ENCODE results near the gene KCND3. TPM values are rescaled to one million over a fixed set of nuclear protein-coding genes. Genes with fewer than 3 reads are reported as not detected.
"Not testable (repeated sequence)": the region's sequence is repeated elsewhere in the genome, so short reads cannot be mapped to it uniquely, and the experiment has no call there.

The KCND3 gene
- total RNA-seq, 2 experiments from 2014 or later = not detected

GRCh38 chr1:111801071-111801850 is 188.2 kb downstream of the KCND3 start:
- Mint-ChIP-seq H3K4me1 (no peaks in the 10 kb centered on the region), H3K36me3 (no peaks in the 10 kb centered on the region), H3K9me3 (peaks cover 3% of the 10 kb centered on the region), H3K4me3 (no peak overlapping the region), H3K27me3 (no peaks in the 10 kb centered on the region), H3K27ac (no peak overlapping the region)
- DNase-seq = no peak

GRCh38 chr1:111799722-111800121 is 189.7 kb downstream of the KCND3 start:
- not testable (repeated sequence) for H3K9me3 Mint-ChIP-seq, DNase-seq, H3K27me3 Mint-ChIP-seq, H3K4me3 Mint-ChIP-seq, H3K36me3 Mint-ChIP-seq, H3K27ac Mint-ChIP-seq, H3K4me1 Mint-ChIP-seq

- H3K36me3 Mint-ChIP-seq = no peaks in the 10 kb centered on the region
- no peak for DNase-seq
- peaks cover 3% of the 10 kb centered on the region for H3K9me3 Mint-ChIP-seq
- H3K27me3 Mint-ChIP-seq = no peaks in the 10 kb centered on the region
- H3K4me3 Mint-ChIP-seq = no peak overlapping the region
- no peaks in the 10 kb centered on the region for H3K4me1 Mint-ChIP-seq
- H3K27ac Mint-ChIP-seq = no peak overlapping the region
Observed at GRCh38 chr1:111798580-111798979, 190.9 kb downstream of the KCND3 start.

DNA sequence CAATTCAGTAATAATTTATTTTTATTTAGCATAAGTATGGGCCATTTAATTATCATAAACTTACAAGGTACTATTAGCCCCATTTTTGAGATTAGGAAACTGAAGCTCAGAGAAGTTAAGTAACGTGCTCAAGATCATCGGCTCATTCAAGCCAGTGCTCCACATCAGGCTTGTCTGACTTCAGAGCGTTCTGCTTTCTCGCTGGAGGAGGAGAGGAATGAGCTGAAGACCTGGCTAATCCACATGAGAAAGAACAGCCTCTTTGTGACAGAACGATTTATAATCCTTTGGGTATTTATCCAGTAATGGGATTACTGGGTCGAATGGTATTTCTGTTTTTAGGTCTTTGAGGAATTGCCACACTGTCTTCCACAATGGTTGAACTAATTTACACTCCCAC is 194.1 kb downstream of the KCND3 start:
- peaks cover 3% of the 10 kb centered on the region for H3K9me3 Mint-ChIP-seq
- H3K27ac Mint-ChIP-seq = no peak overlapping the region
- no peak for DNase-seq
- no peaks in the 10 kb centered on the region for H3K36me3 Mint-ChIP-seq
- H3K4me3 Mint-ChIP-seq = no peak overlapping the region
- peaks cover 4% of the 10 kb centered on the region for H3K27me3 Mint-ChIP-seq
- H3K4me1 Mint-ChIP-seq = no peaks in the 10 kb centered on the region

GRCh38 chr1:111793923-111794322 is 195.5 kb downstream of the KCND3 start:
- Mint-ChIP-seq H3K4me3 (no peak overlapping the region), H3K9me3 (no peaks in the 10 kb centered on the region), H3K36me3 (no peaks in the 10 kb centered on the region), H3K27ac (no peak overlapping the region), H3K27me3 (peaks cover 7% of the 10 kb centered on the region), H3K4me1 (no peaks in the 10 kb centered on the region)
- no peak for DNase-seq

GRCh38 chr1:111792249-111792648 is 197.2 kb downstream of the KCND3 start:
- H3K27me3 Mint-ChIP-seq = peaks cover 7% of the 10 kb centered on the region
- no peak for DNase-seq
- H3K4me3 Mint-ChIP-seq = no peak overlapping the region
- H3K27ac Mint-ChIP-seq = no peak overlapping the region
- no peaks in the 10 kb centered on the region for H3K36me3 Mint-ChIP-seq
- no peaks in the 10 kb centered on the region for H3K4me1 Mint-ChIP-seq
- no peaks in the 10 kb centered on the region for H3K9me3 Mint-ChIP-seq

- DNase-seq = no peak
- Mint-ChIP-seq H3K36me3 (no peaks in the 10 kb centered on the region), H3K27ac (no peak overlapping the region), H3K4me1 (no peaks in the 10 kb centered on the region), H3K27me3 (peaks cover 7% of the 10 kb centered on the region), H3K9me3 (no peaks in the 10 kb centered on the region), H3K4me3 (no peak overlapping the region)
Observed at GRCh38 chr1:111791776-111792175, 197.7 kb downstream of the KCND3 start.

DNA sequence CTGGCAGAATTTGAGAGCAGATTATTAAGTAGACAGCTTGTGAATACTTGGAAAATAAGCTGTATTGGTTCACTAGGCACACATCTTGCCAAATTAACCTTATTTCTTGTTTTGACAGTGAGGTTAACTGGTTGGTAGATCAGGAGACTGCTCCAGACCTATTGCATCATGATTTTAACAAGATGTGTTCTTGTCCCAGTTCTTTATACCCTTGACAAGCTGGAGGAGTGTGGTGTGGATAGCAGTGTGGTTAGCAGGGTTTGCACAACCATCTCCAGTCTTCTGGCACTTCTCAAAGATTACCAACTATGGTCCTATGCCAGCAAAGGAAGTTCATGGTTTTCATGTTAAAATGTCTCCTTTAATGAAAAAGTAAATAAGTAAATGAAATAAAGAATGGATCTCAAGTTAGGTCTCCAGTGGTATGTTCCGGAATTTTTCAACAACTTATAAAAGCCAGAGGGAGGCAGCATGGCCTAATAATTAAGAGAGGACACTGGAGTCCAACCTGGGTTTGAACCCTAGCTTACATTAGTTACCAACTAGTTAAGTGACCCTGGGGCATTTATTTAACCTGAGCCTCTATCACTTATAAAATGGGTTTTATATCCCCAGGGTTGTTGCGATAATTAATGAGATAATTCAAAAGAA is 199.7 kb downstream of the KCND3 start:
- no peaks in the 10 kb centered on the region for H3K36me3 Mint-ChIP-seq
- no peaks in the 10 kb centered on the region for H3K9me3 Mint-ChIP-seq
- DNase-seq = no peak
- peaks cover 7% of the 10 kb centered on the region for H3K27me3 Mint-ChIP-seq
- no peaks in the 10 kb centered on the region for H3K4me1 Mint-ChIP-seq
- H3K27ac Mint-ChIP-seq = no peak overlapping the region
- H3K4me3 Mint-ChIP-seq = no peak overlapping the region

DNA sequence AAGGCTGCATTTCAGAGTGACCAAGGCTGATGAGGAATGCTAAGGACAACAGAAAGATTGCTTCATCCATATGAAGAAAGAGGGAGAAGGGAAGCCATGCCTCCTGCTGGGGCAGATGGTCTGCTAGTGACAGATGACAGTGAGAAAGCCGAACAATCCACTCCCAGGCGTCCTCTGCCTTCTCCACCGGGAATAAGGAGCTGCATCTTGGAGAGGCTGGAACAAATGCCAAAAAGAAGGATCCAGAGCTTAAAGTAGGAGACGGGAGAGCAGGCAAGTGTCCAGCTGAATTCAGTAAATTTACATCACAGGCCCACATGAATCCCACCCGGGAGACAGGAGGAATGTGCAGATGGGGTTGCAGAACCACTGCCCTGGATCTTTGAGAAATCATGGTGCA is 200.3 kb downstream of the KCND3 start:
- DNase-seq = no peak
- Mint-ChIP-seq H3K27ac (no peak overlapping the region), H3K27me3 (peaks cover 7% of the 10 kb centered on the region), H3K9me3 (no peaks in the 10 kb centered on the region), H3K4me3 (no peak overlapping the region), H3K36me3 (no peaks in the 10 kb centered on the region), H3K4me1 (no peaks in the 10 kb centered on the region)

DNA sequence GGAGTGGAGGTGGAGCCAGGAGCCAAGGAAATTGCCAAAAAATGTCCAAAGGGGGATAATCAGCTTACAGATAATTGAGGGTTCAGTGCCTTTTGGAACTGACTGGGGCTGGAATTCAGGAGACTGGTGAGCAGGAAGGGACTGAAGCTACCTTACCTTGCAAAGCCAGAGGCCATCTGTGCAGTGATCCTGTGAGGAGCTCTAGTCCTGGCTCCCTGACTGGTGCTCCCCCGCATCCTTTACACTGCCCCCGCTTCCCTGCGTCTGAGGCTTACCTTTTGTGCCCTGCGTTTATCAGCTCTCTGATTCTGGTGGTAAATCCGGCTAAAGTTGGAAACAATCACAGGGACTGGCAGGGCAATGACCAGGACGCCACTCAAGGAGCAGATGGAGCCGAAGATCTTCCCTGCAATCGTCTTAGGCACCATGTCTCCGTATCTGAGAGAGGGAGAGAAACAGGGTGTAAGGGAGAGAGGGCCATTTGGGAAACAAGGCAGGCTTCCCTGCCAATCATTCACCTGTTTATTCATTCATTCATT is 202.7 kb downstream of the KCND3 start:
- H3K27ac Mint-ChIP-seq = no peak overlapping the region
- no peaks in the 10 kb centered on the region for H3K36me3 Mint-ChIP-seq
- H3K9me3 Mint-ChIP-seq = no peaks in the 10 kb centered on the region
- no peaks in the 10 kb centered on the region for H3K4me1 Mint-ChIP-seq
- H3K4me3 Mint-ChIP-seq = no peak overlapping the region
- peaks cover 3% of the 10 kb centered on the region for H3K27me3 Mint-ChIP-seq
- no peak for DNase-seq

- Mint-ChIP-seq H3K9me3 (no peaks in the 10 kb centered on the region), H3K4me3 (no peak overlapping the region), H3K4me1 (no peaks in the 10 kb centered on the region), H3K27ac (no peak overlapping the region), H3K27me3 (peaks cover 3% of the 10 kb centered on the region), H3K36me3 (no peaks in the 10 kb centered on the region)
- DNase-seq = no peak
Observed at GRCh38 chr1:111784273-111784901, 205.1 kb downstream of the KCND3 start.

DNA sequence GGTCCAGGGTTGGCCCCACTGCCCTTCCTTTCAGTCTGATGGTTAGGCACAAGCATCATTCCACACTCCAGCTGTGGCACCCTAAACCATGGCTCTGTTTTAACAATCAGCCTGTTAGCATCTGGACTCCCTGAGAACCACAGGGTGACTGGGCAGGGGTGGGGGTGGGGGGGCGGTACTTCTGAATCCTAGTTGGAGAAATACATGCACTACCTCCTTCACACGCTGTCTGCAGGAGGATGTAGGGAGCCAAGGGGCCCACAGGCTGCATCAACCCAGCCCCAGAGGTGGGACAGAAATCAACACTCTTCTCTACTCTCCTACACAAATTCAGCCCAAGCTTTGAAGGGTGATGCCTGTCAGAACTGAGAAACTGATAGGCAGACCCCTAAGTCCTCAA is 209.9 kb downstream of the KCND3 start:
- no peaks in the 10 kb centered on the region for H3K27me3 Mint-ChIP-seq
- H3K4me1 Mint-ChIP-seq = no peaks in the 10 kb centered on the region
- H3K36me3 Mint-ChIP-seq = no peaks in the 10 kb centered on the region

DNA sequence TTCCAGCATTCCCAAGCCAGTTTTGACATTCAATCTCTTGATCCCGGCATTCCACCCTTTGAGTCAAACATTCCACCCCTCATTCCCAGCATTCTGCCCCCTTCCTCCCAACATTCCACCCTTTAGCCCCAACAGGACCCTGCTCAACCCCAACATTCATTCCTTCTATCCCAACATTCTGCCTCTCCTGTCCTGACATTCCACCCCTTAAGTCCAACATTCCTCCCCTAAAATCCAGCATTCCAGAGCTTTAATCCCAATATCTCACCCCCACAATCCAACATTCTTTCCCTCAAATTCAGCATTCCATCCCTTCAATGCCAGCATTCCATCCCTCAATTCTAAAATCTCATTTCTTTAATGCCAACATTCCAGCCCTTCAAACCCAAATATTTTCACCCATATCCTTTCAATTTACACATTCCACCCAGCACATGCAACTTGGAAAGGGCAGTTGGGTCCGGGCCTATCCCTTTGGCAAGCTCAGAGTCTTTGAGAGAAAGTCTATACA is 210.9 kb downstream of the KCND3 start:
- no peaks in the 10 kb centered on the region for H3K27me3 Mint-ChIP-seq
- no peak overlapping the region for H3K4me3 Mint-ChIP-seq
- H3K27ac Mint-ChIP-seq = no peak overlapping the region
- no peaks in the 10 kb centered on the region for H3K36me3 Mint-ChIP-seq
- H3K4me1 Mint-ChIP-seq = no peaks in the 10 kb centered on the region
- no peaks in the 10 kb centered on the region for H3K9me3 Mint-ChIP-seq
- DNase-seq = no peak

More for the DNA sequence above, 209.9 kb downstream of the KCND3 start:
- no peaks in the 10 kb centered on the region for H3K9me3 Mint-ChIP-seq
- DNase-seq = no peak
- no peak overlapping the region for H3K27ac Mint-ChIP-seq
- H3K4me3 Mint-ChIP-seq = no peak overlapping the region

DNA sequence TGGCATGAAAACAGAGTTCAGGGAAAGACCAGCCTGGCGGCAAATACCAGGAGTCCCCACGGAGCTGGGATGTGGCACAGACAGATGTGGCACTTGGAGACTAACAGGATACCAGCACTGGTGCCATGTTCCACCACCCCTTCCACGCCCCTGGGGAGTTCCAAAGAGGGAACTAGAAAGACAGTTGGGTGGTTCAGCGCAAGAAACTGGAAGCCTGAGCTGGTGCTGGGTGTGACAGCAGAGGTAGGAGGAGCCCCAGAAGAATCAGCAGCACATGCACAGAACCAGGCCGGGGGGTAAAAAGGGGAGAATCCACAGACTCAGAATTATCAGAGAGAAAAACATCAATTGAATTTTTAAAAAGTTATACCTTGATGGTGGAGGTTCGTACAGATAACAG is 211.4 kb downstream of the KCND3 start:
- no peaks in the 10 kb centered on the region for H3K36me3 Mint-ChIP-seq
- no peak for DNase-seq
- no peaks in the 10 kb centered on the region for H3K27me3 Mint-ChIP-seq
- H3K4me3 Mint-ChIP-seq = no peak overlapping the region
- H3K9me3 Mint-ChIP-seq = no peaks in the 10 kb centered on the region
- no peak overlapping the region for H3K27ac Mint-ChIP-seq
- H3K4me1 Mint-ChIP-seq = no peaks in the 10 kb centered on the region

DNA sequence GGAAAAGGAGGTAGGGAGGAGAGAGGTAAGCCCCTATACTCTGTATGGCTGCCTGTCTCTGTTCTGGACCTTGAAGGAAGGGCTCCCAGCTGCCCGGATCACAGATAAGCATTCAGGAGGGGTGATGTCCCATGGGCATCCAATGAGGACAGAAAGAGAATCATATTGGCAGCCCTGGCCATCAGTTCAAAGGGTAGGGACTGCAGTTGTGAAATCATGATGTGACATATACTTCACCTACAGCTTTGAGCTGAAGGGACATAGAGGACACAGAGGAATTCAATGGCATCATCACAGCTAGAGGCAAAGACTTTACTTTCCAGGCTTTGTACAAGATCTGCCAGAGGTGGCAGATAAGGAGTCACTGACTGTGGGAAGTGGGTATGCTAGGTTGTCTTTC is 212.2 kb downstream of the KCND3 start:
- H3K9me3 Mint-ChIP-seq = no peaks in the 10 kb centered on the region
- H3K27ac Mint-ChIP-seq = no peak overlapping the region
- no peak for DNase-seq
- no peak overlapping the region for H3K4me3 Mint-ChIP-seq
- no peaks in the 10 kb centered on the region for H3K4me1 Mint-ChIP-seq
- no peaks in the 10 kb centered on the region for H3K36me3 Mint-ChIP-seq
- H3K27me3 Mint-ChIP-seq = no peaks in the 10 kb centered on the region
